KMS-11 (cell line): ENCODE data around the gene CEACAM8.
"Not testable (repeated sequence)": the region's sequence is repeated elsewhere in the genome, so short reads cannot be mapped to it uniquely, and the experiment has no call there.

ENCODE experiments used
- H2AFZ ChIP-seq: fragments of 200-600 bp; sonication (generic); 2 replicates; pipeline ENCODE4 v1.6.1; 2016; ENCODE audit warnings: antibody characterized with exemption, mixed run types, low read depth
- H3K27ac ChIP-seq: fragments of 200-600 bp; sonication (generic); 2 replicates; pipeline ENCODE4 v1.6.1; 2016; ENCODE audit warnings: mild to moderate bottlenecking, mixed run types
- H3K27me3 ChIP-seq: fragments of 200-600 bp; sonication (generic); 2 replicates; pipeline ENCODE4 v1.6.1; 2017; ENCODE audit warnings: mild to moderate bottlenecking, low read depth, mixed run types, moderate library complexity; ENCODE audit not compliant: insufficient read depth
- H3K36me3 ChIP-seq: fragments of 200-600 bp; sonication (generic); 2 replicates; pipeline ENCODE4 v1.6.1; 2017; ENCODE audit warnings: mild to moderate bottlenecking, mixed run types; ENCODE audit not compliant: insufficient read depth
- H3K4me1 ChIP-seq: fragments of 200-600 bp; sonication (generic); 2 replicates; pipeline ENCODE4 v1.6.1; 2016; ENCODE audit warnings: mild to moderate bottlenecking, low read depth, mixed run types; ENCODE audit not compliant: poor library complexity, severe bottlenecking
- H3K4me2 ChIP-seq: fragments of 200-600 bp; sonication (generic); 2 replicates; pipeline ENCODE4 v1.7.0; 2016; ENCODE audit warnings: mild to moderate bottlenecking, mixed run types
- H3K4me3 ChIP-seq: fragments of 200-600 bp; sonication (generic); IDR thresholded peaks from 2 replicates; pipeline ENCODE4 v1.6.1; 2017; ENCODE audit warnings: low read depth, low read length, mixed read lengths; ENCODE audit not compliant: insufficient read depth
- H3K79me2 ChIP-seq: fragments of 200-600 bp; sonication (generic); 2 replicates; pipeline ENCODE4 v1.6.1; 2016; ENCODE audit warnings: low read depth, mixed run types; ENCODE audit not compliant: insufficient read depth
- H3K9ac ChIP-seq: fragments of 200-600 bp; sonication (generic); 2 replicates; pipeline ENCODE4 v1.6.1; 2016; ENCODE audit warnings: mild to moderate bottlenecking, mixed run types
- H4K20me1 ChIP-seq: fragments of 200-600 bp; sonication (generic); 2 replicates; pipeline ENCODE4 v1.6.1; 2016; ENCODE audit warnings: mild to moderate bottlenecking, mixed run types; ENCODE audit not compliant: insufficient read depth
- TF ChIP-seq, protein P1 (sequence below): fragments of 200-600 bp; sonication (generic); conservative IDR thresholded peaks from 2 replicates; pipeline ENCODE4 v1.6.1; 2017; ENCODE audit warnings: low read depth, mild to moderate bottlenecking, antibody characterized with exemption, low read length, moderate library complexity, mixed read lengths

CEACAM8 gene

DNA sequence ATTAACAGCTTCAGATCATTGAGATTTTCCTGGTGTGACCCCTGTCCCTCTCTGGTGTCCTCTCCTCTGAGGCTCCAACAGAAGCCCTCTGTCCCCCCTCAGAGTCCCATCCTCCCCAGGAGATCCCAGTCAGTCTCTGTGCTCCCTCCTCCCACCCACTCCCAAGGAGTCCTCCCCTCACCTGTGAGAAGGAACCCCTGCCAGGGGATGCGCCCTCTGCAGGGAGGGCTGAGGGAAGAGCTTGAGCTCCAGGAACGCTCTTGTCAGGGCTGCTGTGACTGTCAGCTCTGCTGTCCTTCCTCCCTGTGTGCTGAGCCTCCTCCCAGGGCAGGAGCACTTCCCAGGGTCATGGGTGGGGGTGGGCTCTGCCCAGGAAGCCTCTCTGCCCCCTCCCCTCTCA lies 33.2 kb downstream of the CEACAM8 start:
- H3K4me1 ChIP-seq: no peaks in the 10 kb centered on the region
- no peak overlapping the region for H3K4me2 ChIP-seq
- no peak overlapping the region for H2AFZ ChIP-seq
- no peaks in the 10 kb centered on the region for H3K79me2 ChIP-seq
- no peak overlapping the region for H3K27ac ChIP-seq
- no peaks in the 10 kb centered on the region for H4K20me1 ChIP-seq
- H3K9ac ChIP-seq: no peak overlapping the region
- H3K27me3 ChIP-seq: no peaks in the 10 kb centered on the region
- TF ChIP-seq, protein P1, sequence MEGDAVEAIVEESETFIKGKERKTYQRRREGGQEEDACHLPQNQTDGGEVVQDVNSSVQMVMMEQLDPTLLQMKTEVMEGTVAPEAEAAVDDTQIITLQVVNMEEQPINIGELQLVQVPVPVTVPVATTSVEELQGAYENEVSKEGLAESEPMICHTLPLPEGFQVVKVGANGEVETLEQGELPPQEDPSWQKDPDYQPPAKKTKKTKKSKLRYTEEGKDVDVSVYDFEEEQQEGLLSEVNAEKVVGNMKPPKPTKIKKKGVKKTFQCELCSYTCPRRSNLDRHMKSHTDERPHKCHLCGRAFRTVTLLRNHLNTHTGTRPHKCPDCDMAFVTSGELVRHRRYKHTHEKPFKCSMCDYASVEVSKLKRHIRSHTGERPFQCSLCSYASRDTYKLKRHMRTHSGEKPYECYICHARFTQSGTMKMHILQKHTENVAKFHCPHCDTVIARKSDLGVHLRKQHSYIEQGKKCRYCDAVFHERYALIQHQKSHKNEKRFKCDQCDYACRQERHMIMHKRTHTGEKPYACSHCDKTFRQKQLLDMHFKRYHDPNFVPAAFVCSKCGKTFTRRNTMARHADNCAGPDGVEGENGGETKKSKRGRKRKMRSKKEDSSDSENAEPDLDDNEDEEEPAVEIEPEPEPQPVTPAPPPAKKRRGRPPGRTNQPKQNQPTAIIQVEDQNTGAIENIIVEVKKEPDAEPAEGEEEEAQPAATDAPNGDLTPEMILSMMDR: no peak
- H3K4me3 ChIP-seq: no peak overlapping the region
- no peaks in the 10 kb centered on the region for H3K36me3 ChIP-seq

DNA sequence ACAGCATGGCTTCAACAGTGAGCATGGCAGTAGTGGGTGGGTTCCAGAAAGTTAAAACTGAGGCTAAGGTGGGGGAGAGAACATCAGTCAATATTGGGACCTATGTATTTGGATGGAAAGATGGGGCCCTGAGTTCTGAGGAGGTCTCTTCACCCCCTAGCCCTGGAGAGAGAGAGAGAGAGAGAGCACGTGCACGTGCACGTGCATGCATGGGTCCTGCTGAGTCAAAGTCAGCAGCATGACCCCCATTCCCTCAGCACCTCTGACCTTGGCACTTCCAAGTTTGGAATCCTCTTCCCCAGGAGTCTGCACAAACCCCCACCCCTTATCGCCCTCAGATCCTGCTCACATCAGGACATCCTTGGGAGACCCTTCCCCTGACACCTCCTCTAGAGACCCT lies 34.0 kb downstream of the CEACAM8 start:
- Histone ChIP-seq H3K79me2 (no peaks in the 10 kb centered on the region), H3K27ac (no peak overlapping the region), H3K4me1 (no peaks in the 10 kb centered on the region), H3K4me3 (no peak overlapping the region), H4K20me1 (no peaks in the 10 kb centered on the region), H3K36me3 (no peaks in the 10 kb centered on the region), H3K27me3 (no peaks in the 10 kb centered on the region), H3K9ac (no peak overlapping the region), H2AFZ (no peak overlapping the region), H3K4me2 (no peak overlapping the region)
- TF ChIP-seq, protein P1: no peak

DNA sequence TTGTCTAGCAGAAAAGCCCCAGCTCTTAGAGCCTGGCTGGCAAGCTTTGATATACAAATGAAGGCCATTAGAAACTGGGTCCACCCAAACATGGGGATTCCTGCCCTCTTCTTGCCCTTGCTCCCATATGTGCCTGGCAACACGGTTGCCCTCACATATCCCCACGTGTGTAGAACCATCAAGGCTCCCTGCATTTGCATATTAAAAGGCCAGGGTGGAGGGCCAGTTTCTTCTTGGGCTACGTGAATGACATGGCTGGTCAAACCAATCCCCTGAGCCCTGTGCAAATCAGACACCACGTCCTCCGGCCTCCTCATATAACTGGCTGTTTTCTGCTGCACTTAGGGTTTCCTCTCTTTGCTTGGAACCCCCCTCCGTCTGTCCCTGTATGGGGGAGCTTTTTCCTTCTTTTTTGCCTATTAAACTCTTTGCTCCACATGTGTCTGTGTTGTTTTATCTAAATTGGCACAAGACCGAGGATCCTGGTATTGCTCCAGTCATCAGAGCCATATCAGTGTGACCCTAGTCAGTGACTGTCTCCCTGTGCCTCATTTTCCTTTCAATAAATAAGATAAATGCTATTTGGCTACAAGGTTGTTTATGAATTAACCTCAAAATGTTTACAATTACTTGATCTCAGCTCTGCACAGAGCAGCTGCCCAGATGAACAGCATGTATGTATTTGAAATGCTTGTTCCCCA lies 36.1 kb downstream of the CEACAM8 start:
- no peaks in the 10 kb centered on the region for H3K27me3 ChIP-seq
- no peak overlapping the region for H3K4me3 ChIP-seq
- H3K27ac ChIP-seq: no peak overlapping the region
- no peaks in the 10 kb centered on the region for H4K20me1 ChIP-seq
- no peak overlapping the region for H2AFZ ChIP-seq
- no peaks in the 10 kb centered on the region for H3K79me2 ChIP-seq
- H3K4me1 ChIP-seq: no peaks in the 10 kb centered on the region
- TF ChIP-seq, protein P1: no peak
- H3K9ac ChIP-seq: no peak overlapping the region
- H3K36me3 ChIP-seq: no peaks in the 10 kb centered on the region
- no peak overlapping the region for H3K4me2 ChIP-seq

DNA sequence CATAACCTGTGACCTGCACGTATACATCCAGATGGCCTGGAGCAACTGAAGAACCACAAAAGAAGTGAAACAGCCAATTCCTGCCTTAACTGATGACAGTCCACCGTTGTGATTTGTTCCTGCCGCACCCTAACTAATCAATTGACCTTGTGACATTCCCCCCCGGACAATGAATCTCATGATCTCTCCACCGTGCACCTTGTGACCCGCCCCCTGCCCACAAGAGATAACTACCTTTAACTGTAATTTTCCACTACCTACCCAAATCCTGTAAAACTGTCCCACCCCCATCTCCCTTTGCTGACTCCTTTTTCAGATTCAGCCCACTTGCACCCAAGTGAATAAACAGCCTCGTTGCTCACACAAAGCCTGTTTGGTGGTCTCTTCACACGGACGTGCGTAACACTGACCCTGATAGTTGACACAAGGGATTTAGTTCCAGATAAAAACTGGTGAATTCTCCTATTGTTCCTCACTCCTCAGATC lies 37.3 kb downstream of the CEACAM8 start:
- H3K9ac ChIP-seq, H3K4me2 ChIP-seq, H2AFZ ChIP-seq, H3K79me2 ChIP-seq, H3K27me3 ChIP-seq, H4K20me1 ChIP-seq, H3K36me3 ChIP-seq, H3K4me3 ChIP-seq, H3K4me1 ChIP-seq, H3K27ac ChIP-seq: not testable (repeated sequence)

DNA sequence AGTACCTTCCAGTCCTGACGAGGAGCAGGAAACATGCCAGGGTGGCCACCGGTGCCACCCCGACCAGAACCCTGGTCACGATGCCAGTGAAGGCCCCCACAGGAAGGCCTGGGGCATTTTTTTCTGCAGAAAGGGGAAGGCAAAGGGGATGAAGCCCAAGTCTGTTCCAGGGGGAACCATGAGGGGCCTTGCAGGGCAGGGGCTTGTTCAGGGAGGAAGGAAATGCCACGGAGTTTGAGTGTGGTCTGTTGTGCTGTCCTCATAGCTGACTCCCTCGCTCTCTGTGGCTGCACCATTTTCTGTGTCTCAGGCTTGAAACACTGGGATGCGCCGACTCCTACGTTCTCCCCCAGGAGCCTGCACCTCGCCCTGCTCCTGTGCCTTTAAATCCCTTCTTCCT lies 38.9 kb downstream of the CEACAM8 start:
- H3K4me1 ChIP-seq: no peaks in the 10 kb centered on the region
- no peak overlapping the region for H3K27ac ChIP-seq
- H2AFZ ChIP-seq: no peak overlapping the region
- no peaks in the 10 kb centered on the region for H3K36me3 ChIP-seq
- no peaks in the 10 kb centered on the region for H3K27me3 ChIP-seq
- no peak overlapping the region for H3K4me2 ChIP-seq
- no peak overlapping the region for H3K9ac ChIP-seq
- no peaks in the 10 kb centered on the region for H3K79me2 ChIP-seq
- TF ChIP-seq, protein P1: no peak
- H4K20me1 ChIP-seq: no peaks in the 10 kb centered on the region
- no peak overlapping the region for H3K4me3 ChIP-seq
